ENCODE data around the gene ZNF544.
"Not testable (repeated sequence)": the region's sequence is repeated elsewhere in the genome, so short reads cannot be mapped to it uniquely, and the experiment has no call there.

Gene ZNF544

DNA sequence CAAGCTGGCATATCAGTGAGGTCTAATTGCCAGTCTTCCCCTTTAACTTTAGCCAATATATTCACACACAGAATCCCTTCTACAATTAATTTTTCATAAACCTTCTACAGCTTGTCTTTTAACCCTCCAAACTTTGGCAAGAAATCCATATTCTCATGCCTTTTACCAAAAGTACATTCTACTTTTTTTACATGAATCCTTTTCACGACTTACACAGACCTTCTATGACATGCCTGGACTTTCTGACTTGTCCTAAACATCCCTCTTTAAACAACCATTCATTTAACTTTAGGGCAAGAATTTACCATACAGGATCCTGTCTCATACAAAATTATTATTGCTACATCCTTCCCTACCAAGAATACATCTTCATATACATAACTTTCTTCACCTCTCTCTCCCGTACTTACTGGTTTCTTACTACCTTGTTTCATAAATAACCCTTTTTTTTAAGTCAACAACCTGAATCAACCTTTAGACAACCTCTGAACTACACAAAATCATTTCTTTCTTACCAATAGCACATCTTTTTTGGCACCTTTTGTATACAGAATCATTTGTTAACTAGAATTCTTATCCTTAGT, 23.5 kb downstream of the ZNF544 start:
- no peak for DNase-seq (ENCODE audit: low read depth in 2 of 2)

- not testable (repeated sequence) for DNase-seq (ENCODE audit: low read depth in 2 of 2)
Observed at GRCh38 chr19:58258259-58258658, 29.5 kb downstream of the ZNF544 start.

DNA sequence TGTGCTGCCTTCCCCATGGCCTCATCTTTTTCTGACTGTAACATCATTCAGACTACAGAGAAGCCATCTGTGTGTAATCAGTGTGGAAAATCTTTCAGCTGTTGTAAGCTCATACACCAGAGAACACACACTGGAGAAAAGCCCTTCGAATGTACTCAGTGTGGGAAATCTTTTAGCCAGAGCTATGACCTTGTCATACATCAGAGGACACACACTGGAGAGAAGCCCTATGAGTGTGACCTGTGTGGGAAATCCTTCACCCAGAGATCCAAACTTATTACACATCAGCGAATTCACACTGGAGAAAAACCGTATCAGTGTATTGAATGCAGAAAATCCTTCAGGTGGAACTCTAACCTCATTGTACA, 32.9 kb downstream of the ZNF544 start:
- DNase-seq (ENCODE audit: low read depth in 2 of 2): no peak

DNA sequence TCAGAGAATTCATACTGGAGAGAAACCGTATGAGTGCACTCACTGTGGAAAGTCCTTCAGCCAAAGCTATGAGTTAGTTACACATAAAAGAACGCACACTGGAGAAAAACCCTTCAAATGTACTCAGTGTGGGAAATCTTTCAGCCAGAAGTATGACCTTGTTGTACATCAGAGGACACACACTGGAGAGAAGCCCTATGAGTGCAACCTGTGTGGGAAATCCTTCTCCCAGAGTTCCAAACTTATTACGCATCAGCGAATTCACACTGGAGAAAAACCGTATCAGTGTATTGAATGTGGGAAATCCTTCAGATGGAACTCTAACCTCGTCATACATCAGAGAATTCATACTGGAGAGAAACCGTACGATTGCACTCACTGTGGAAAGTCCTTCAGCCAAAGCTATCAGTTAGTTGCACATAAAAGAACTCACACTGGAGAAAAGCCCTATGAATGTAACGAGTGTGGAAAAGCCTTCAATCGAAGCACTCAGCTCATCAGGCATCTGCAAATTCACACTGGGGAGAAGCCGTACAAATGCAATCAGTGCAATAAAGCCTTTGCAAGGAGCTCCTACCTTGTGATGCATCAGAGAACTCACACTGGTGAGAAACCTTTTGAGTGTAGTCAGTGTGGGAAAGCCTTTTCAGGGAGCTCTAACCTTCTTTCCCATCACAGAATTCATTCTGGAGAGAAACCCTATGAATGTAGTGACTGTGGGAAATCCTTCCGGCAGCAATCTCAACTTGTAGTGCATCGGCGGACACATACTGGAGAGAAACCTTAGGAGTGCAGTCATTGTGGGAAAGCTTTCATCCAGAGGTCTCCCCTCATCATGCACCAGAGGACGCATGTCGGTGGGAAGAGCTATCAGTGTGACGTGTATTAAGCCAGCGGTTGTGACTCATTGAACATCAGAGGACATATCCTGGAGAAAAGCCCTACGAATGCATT, 33.5 kb downstream of the ZNF544 start:
- DNase-seq (ENCODE audit: low read depth in 2 of 2): no peak

GRCh38 chr19:58262922-58263296, 34.2 kb downstream of the ZNF544 start:
- no peak for DNase-seq (ENCODE audit: low read depth in 2 of 2)

DNA sequence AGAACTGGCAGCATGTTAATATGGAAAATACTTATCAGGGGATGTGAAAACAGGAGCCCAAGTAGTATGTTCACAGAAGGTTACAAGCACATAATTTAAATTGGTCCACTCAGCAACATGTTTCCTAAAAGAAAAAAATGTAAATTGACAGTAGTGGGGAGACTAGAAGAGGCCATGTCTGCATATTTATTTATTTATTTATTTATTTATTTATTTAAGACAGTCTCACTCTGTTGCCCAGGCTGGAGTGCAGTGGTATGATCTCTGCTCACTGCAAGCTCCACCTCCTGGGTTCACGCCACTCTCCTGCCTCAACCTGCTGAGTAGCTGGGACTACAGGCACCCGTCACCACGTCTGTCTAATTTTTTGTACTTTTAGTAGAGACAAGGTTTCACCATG, 36.4 kb downstream of the ZNF544 start:
- DNase-seq (ENCODE audit: low read depth in 2 of 2): no peak

DNA sequence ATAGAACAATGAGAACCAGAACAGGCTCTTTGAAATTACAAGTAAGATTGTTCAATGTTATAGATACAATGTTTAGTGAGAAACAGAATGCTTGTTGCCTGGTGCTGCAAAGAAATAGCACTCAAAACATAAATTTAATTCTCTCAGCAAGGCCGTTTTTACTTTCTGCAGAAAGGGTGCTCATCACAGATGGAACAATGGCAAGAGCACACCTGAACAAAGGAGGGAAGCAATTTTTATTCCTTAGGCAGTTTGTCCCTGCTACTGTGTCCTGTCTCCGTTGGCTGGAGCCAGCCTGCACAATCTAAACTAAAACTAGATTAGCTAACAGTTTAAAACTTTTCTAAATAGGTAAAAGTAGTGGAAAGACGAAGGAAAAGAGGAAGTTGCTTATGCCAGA, 39.6 kb downstream of the ZNF544 start:
- DNase-seq (ENCODE audit: low read depth in 2 of 2): no peak

GRCh38 chr19:58274771-58275201, 46.1 kb downstream of the ZNF544 start:
- no peak for DNase-seq (ENCODE audit: low read depth in 2 of 2)

- no peak for DNase-seq (ENCODE audit: low read depth in 2 of 2)
Observed at GRCh38 chr19:58275564-58275963, 46.9 kb downstream of the ZNF544 start.

- no peak for DNase-seq (ENCODE audit: low read depth in 2 of 2)
Observed at GRCh38 chr19:58277197-58277596, 48.5 kb downstream of the ZNF544 start.

GRCh38 chr19:58277748-58278540, 49.2 kb downstream of the ZNF544 start:
- no peak for DNase-seq (ENCODE audit: low read depth in 2 of 2)

DNA sequence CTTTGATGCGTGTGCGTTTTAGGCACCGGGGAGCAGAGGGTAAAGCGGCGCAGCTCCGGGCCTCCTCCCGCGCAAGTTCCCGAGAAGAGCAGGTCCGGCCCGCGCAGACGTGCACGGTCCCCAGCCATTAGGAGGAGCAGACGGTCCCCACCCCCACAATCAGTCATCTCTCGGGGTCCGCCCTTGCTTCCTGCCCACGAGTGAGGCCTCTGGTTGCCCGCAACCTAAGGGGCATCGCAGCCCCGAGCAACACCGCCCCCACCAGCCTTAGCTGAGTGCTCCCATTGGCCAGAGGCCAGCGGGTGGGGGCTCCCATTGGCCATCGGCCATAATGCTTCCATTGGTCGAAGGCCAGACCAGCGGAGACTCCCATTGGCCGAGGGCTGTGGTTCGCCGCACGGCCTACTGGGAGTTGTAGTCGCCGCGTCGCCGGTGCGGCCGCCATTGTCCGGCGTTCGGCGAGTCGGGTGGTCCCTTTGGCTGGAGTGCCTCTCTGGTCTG, 49.9 kb downstream of the ZNF544 start, which contains the start of gene ZNF8:
ZNF8 (plus strand) TSS at position 415 of the 501 bp plus-strand sequence. CDS start 127 bp downstream, outside the sequence.
- peak; percentile 92 to 96 for DNase-seq (ENCODE audit: low read depth in 2 of 2)

DNA sequence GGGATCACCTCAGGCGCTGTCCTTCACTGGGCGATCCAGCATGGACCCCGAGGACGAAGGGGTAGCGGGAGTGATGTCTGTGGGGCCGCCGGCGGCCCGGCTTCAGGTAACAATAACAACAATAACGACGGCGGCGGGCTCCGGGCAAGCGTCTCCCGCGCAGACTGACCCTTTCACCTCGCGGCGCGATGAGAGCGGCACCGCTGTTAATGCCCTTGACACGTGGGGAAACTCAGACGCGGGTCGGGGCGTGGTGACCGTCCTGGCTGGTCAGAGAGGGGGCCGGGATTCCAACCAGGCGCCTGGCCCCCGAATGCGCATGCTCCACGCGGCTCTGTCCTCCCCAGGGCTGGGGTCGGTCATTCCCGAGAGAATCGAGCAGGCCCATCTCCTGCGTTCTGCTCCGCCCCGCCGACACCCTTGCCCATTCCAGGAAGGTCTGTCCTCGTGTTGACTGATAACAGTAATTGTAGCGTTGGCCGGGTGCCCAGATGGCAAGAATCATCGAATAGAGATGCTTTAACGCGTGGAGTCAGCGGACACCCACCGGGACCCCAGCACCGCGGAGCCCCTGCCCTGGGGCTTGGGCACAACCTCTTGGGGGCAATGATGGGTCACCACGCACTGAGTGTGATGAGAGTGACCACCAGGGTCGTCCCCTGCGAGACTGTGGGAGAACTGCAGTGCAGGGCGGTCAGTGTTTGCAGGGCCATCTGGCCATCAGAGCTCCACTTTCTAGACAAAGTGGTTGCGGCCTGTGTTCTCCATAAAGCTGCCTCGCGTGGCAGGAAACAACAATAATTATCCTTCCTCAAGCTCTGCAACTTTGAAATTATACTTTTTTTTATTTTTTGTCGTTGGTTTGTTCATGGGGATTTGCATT, 50.6 kb downstream of the ZNF544 start:
- peak; percentile 21 to 45 for DNase-seq (ENCODE audit: low read depth in 2 of 2)

DNA sequence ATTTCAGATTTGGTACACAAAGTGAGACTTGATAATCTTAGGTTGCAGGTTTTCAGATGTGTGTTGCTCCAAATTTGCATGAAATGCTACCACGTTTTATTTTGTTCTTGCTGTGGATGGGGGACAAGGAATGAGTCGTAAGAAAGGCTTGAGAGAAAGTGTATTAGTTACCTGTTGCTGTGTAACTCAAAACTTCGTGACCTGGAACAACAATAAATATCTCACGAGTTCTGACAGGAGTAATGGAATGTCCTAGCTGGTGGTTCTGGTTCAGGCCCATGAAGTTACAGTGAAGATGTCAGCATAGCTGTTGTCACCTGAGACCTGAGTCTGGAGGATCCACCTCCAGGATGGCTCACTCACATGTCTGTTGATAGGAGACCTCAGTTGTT, 51.2 kb downstream of the ZNF544 start:
- DNase-seq (ENCODE audit: low read depth in 2 of 2): no peak

- DNase-seq (ENCODE audit: low read depth in 2 of 2): no peak
Observed at GRCh38 chr19:58284199-58284598, 55.5 kb downstream of the ZNF544 start.

GRCh38 chr19:58291943-58292342, 63.2 kb downstream of the ZNF544 start:
- no peak for DNase-seq (ENCODE audit: low read depth in 2 of 2)

- no peak for DNase-seq (ENCODE audit: low read depth in 2 of 2)
Observed at GRCh38 chr19:58294743-58295374, 66.1 kb downstream of the ZNF544 start.

DNA sequence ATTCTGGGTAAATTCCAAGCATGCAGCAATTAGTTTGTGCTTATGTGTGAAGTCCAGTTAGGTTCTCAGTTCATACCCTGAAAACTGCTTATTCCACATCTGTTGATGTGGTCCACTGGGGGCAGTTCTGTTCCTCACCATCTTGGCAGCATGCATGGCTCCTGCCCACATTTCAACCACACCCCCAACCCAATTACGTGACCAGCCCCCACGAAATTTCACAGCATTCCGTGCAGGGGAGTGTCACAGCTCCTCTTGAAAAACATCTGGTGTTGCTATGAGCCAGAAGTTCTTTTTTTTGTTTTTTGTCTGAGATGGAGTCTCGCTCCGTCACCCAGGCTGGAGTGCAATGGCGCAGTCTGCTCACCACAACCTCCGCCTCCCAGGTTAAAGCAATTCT, 67.4 kb downstream of the ZNF544 start:
- no peak for DNase-seq (ENCODE audit: low read depth in 2 of 2)

GRCh38 chr19:58300620-58301019, 71.9 kb downstream of the ZNF544 start:
- DNase-seq (ENCODE audit: low read depth in 2 of 2): no peak

- DNase-seq (ENCODE audit: low read depth in 2 of 2): no peak
Observed at GRCh38 chr19:58304255-58304654, 75.5 kb downstream of the ZNF544 start.

- no peak for DNase-seq (ENCODE audit: low read depth in 2 of 2)
Observed at GRCh38 chr19:58304748-58305064, 76.0 kb downstream of the ZNF544 start.

Measured in stimulated activated CD4-positive, alpha-beta T cell treated with anti-CD3 and anti-CD28 coated beads, Interleukin-1b, Interleukin-23, amount 100 ng/mL, for 4 hours (primary cell).